Measurements from ENCODE around the gene SNX30. TPM values are rescaled to one million over a fixed set of nuclear protein-coding genes. Genes with fewer than 3 reads are reported as not detected.

The SNX30 gene
- total RNA-seq, 4 donors from 2014 or later: 7.1 to 10.5 (median 8.9) TPM

DNA sequence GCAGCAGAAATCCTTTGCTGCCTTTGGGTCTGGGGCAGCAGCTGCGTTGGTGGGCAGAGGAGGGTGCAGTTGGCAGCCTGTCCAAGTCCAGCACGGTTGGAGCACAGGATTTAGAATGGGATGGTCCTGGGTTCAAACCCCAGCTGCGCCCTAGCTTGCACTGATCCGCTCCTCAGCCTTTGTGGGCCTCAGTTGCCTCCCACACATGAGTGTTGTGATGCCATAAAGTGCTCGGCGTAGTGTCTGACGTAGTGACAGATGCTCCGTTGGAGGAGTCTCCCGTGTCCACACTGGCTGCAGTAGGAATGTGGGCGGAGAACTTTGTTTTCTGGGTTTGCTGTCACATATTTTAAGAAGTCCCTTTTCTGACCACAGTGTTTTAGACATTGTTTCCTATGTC, 104.1 kb downstream of the SNX30 start:
- no peaks in the 10 kb centered on the region for H3K27me3 ChIP-seq
- no peaks in the 10 kb centered on the region for H3K4me1 ChIP-seq
- no peak for TF ChIP-seq POLR2AphosphoS5 (IDR thresholded peaks at IDR 0.05)
- TF ChIP-seq POLR2A (IDR thresholded peaks at IDR 0.05; ENCODE audit: low read depth): no peak
- TF ChIP-seq, protein P1, sequence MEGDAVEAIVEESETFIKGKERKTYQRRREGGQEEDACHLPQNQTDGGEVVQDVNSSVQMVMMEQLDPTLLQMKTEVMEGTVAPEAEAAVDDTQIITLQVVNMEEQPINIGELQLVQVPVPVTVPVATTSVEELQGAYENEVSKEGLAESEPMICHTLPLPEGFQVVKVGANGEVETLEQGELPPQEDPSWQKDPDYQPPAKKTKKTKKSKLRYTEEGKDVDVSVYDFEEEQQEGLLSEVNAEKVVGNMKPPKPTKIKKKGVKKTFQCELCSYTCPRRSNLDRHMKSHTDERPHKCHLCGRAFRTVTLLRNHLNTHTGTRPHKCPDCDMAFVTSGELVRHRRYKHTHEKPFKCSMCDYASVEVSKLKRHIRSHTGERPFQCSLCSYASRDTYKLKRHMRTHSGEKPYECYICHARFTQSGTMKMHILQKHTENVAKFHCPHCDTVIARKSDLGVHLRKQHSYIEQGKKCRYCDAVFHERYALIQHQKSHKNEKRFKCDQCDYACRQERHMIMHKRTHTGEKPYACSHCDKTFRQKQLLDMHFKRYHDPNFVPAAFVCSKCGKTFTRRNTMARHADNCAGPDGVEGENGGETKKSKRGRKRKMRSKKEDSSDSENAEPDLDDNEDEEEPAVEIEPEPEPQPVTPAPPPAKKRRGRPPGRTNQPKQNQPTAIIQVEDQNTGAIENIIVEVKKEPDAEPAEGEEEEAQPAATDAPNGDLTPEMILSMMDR (IDR thresholded peaks at IDR 0.05): no peak
- TF ChIP-seq EP300 (IDR thresholded peaks at IDR 0.05): no peak
- WGBS: 92% methylated on average over 9 of the region's 10 CpGs
- intact Hi-C loops (cut with DNase I): no loop called here
- no peak overlapping the region for H3K4me3 ChIP-seq
- DNase-seq (ENCODE audit: extremely low spot score): no peak
- H3K27ac ChIP-seq (replicated peaks in 1 of 4): no peak overlapping the region
- H3K36me3 ChIP-seq: peaks cover 0 to 51% (median 30%) of the 10 kb centered on the region in 4 donors
- no peaks in the 10 kb centered on the region for H3K9me3 ChIP-seq

DNA sequence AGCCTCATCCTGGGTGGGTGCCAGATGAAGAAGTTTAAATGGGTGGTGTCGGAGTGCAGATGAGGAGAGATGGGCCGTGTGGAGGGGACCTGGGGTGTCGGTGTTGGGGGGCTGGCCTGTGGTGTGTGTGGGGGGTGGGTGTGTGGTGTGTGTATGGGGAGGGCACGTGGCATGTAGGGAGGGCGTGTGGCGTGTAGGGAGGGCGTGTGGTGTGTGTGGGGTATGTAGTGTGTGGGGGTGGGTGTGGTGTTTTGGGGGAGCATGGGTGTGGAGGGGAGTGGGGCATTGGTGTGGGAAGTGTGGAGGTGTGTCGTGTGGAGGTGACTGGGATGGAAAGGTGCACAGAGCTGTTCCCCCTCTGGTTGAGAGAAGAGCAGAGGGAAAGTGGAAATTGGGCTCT, 105.6 kb downstream of the SNX30 start:
- intact Hi-C loops (cut with DNase I): no loop called here
- WGBS: 97% methylated on average over 8 of the region's 8 CpGs

DNA sequence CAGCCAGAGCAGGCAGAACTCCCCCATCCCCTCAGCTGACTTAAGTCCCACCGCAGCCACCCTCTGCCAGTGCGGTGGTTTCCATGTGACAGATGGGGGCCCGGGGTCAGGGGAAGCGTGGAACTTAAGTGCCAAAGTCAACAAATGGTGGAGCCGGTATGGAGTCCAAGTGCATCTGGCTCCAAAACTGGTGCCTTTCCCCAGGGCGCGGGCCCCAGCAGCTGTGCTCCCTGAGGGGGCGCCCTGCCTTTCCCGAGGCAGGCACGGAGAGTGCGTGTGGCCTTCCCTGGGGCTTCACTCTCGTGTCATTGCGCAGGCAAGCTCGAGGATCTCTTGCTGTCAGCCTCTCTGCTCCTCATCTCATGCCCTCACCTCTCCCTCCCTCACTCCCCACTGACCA, 106.3 kb downstream of the SNX30 start:
- Histone ChIP-seq H3K36me3 (peaks cover 0 to 30% (median 17%) of the 10 kb centered on the region in 4 donors), H3K4me1 (no peaks in the 10 kb centered on the region), H3K4me3 (no peak overlapping the region), H3K27ac (replicated peaks in 1 of 4) (no peak overlapping the region), H3K27me3 (no peaks in the 10 kb centered on the region), H3K9me3 (no peaks in the 10 kb centered on the region)
- no peak for DNase-seq (ENCODE audit: extremely low spot score)
- TF ChIP-seq, protein P1 (IDR thresholded peaks at IDR 0.05): no peak
- TF ChIP-seq EP300 (IDR thresholded peaks at IDR 0.05) (no peak), POLR2AphosphoS5 (IDR thresholded peaks at IDR 0.05) (no peak), POLR2A (IDR thresholded peaks at IDR 0.05; ENCODE audit: low read depth) (no peak)
- 65% methylated on average over 12 of the region's 14 CpGs for WGBS
- intact Hi-C loops (cut with DNase I): no loop called here

More for the DNA sequence above, 105.6 kb downstream of the SNX30 start:
- Histone ChIP-seq H3K4me3 (no peak overlapping the region), H3K4me1 (no peaks in the 10 kb centered on the region), H3K27me3 (no peaks in the 10 kb centered on the region), H3K9me3 (no peaks in the 10 kb centered on the region), H3K27ac (replicated peaks in 1 of 4) (no peak overlapping the region), H3K36me3 (peaks cover 0 to 37% (median 23%) of the 10 kb centered on the region in 4 donors)
- no peak for DNase-seq (ENCODE audit: extremely low spot score)
- no peak for TF ChIP-seq POLR2A (IDR thresholded peaks at IDR 0.05; ENCODE audit: low read depth)
- TF ChIP-seq POLR2AphosphoS5 (IDR thresholded peaks at IDR 0.05): no peak
- no peak for TF ChIP-seq EP300 (IDR thresholded peaks at IDR 0.05)
- TF ChIP-seq, protein P1 (IDR thresholded peaks at IDR 0.05): no peak

DNA sequence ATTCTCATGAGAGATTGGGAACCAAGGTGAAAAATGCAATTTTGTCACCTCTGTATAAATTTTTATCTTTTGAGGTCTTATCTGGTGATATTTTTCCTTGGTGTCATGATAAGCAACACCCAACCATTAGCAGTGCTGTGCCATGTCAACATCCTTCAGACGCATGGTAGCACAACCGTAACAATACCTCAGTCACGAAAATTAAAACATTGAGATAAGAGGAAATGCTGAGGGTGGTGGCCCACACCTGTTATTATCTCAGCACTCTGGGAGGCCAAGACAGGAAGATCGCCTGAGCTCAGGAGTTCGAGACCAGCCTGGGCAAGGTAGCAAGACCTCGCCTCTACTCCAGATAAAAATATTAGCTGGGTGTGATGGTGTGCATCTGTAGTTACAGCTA, 107.4 kb downstream of the SNX30 start:
- TF ChIP-seq POLR2A (IDR thresholded peaks at IDR 0.05; ENCODE audit: low read depth): no peak
- TF ChIP-seq POLR2AphosphoS5 (IDR thresholded peaks at IDR 0.05): no peak
- TF ChIP-seq, protein P1 (IDR thresholded peaks at IDR 0.05): no peak
- no peak for TF ChIP-seq EP300 (IDR thresholded peaks at IDR 0.05)
- intact Hi-C loops (cut with DNase I): no loop called here
- no peak overlapping the region for H3K27ac ChIP-seq (replicated peaks in 1 of 4)
- H3K9me3 ChIP-seq: no peaks in the 10 kb centered on the region
- no peaks in the 10 kb centered on the region for H3K27me3 ChIP-seq
- 96% methylated on average over 6 of the region's 6 CpGs for WGBS
- no peak overlapping the region for H3K4me3 ChIP-seq
- peaks cover 0 to 2% (median 0%) of the 10 kb centered on the region in 4 donors for H3K4me1 ChIP-seq
- H3K36me3 ChIP-seq: peaks cover 0 to 19% (median 11%) of the 10 kb centered on the region in 4 donors
- no peak for DNase-seq (ENCODE audit: extremely low spot score)

DNA sequence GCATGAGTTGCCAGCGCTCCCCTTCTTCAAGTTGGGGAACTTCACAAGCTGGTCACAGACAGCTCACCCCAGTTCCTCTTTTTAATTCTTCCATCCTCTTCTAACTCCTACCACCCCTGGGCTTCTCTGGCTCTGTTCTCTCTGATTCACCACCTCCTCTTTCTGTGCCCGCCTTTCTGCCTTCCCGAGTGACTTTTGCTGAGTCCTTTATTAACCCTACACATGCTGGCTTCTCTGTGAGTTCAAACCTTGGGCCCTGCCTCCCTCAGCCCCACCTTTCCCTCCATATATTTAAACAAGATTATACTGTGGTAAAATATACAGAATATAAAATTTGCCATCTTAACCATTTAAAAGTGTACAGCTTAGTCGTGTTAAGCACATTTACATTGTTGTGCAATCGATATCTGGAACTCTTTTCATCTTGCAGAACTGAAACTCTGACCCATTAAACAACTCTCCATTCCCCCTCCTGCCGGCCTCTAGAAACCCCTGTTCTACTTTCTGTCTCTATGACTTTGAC, 108.1 kb downstream of the SNX30 start:
- no peaks in the 10 kb centered on the region for H3K9me3 ChIP-seq
- H3K27ac ChIP-seq (replicated peaks in 1 of 4): no peak overlapping the region
- no peak for TF ChIP-seq POLR2AphosphoS5 (IDR thresholded peaks at IDR 0.05)
- TF ChIP-seq EP300 (IDR thresholded peaks at IDR 0.05): no peak
- no peak for TF ChIP-seq POLR2A (IDR thresholded peaks at IDR 0.05; ENCODE audit: low read depth)
- TF ChIP-seq, protein P1 (IDR thresholded peaks at IDR 0.05): no peak
- peaks cover 0 to 2% (median 0%) of the 10 kb centered on the region in 4 donors for H3K4me1 ChIP-seq
- no peak for DNase-seq (ENCODE audit: extremely low spot score)
- WGBS: 67% methylated on average over 6 of the region's 6 CpGs
- no peaks in the 10 kb centered on the region for H3K27me3 ChIP-seq
- intact Hi-C loops (cut with DNase I): no loop called here
- H3K4me3 ChIP-seq: no peak overlapping the region
- peaks cover 0 to 13% (median 7%) of the 10 kb centered on the region in 4 donors for H3K36me3 ChIP-seq
